ENCODE measurements around the gene DDX3X.
A peak's percentile ranks its signal among the peaks of the same experiment; 100 is the strongest.

Gene DDX3X

DNA sequence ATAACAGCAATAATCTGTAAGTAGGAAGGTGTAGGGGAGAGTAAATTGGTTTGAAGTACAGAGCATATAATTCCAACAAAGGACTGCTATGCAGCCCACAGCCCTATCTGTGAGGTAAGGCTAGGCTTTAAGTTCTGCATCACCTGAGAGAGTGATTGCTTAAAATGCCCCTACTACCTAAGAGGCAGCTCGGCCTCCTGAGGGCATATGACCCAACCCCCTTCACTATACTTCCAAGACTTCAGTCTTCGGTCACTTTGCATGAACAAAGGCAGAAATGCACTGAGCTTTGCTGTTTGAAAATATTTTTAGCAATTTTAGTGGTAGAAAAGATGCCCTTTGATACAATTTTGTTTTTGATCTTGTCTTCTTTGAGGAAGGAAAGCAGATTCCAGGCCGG, 4.9 kb upstream of the DDX3X start:
- Histone ChIP-seq H3K27me3 (no peaks in the 10 kb centered on the region), H3K36me3 (no peaks in the 10 kb centered on the region), H3K4me3 (ENCODE audit: low read depth in 1 of 2, low read length in 1 of 2) (no peak overlapping the region), H3K4me1 (ENCODE audit: control insufficient read depth in 1 of 2, insufficient read depth in 1 of 2, low read depth in 1 of 2, low read length in 1 of 2) (peaks cover 25 to 32% of the 10 kb centered on the region in 2 experiments), H3K27ac (no peak overlapping the region), H3K9me3 (no peaks in the 10 kb centered on the region)
- no peak for TF ChIP-seq CTCF (IDR thresholded peaks at IDR 0.05)

GRCh38 chrX:41332005-41332404, 2.0 kb upstream of the DDX3X start:
- TF ChIP-seq CTCF (IDR thresholded peaks at IDR 0.05): no peak
- Histone ChIP-seq H3K9me3 (no peaks in the 10 kb centered on the region), H3K27me3 (no peaks in the 10 kb centered on the region), H3K4me1 (ENCODE audit: control insufficient read depth in 1 of 2, insufficient read depth in 1 of 2, low read depth in 1 of 2, low read length in 1 of 2) (peaks cover 25 to 51% of the 10 kb centered on the region in 2 experiments), H3K36me3 (no peaks in the 10 kb centered on the region), H3K4me3 (ENCODE audit: low read depth in 1 of 2, low read length in 1 of 2) (peak overlapping the region; percentile 81 to 93), H3K27ac (peak overlapping the region; percentile 100)

DNA sequence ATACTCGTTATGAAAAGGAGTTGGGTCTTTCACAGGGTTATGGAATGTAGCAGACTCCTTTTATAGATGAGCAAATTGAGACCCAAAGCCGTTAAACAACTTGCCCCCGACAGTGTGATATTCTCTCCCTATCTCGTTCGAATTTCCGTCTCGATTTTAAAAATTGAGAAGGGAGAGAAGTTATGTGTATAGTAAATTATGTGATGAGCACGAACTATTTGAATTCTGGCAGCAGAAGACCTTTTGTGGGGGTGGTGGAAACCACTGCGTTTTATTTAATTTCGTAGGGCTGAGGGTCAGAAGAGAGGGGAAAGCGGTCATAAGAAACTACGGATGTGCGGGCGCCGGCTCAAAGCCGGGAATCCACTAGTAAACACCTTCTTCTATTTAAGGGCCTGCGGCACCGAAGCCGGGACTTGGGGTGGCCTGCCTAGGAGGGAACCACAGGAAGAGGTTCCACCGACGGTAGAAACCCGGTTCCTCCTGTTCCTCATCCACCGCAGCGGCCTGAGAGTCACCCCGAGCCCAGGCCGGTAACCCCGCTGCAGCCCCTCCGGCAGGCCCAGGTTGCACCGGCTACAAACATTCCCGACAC, 1.5 kb upstream of the DDX3X start:
- no peaks in the 10 kb centered on the region for H3K27me3 ChIP-seq
- H3K9me3 ChIP-seq: no peaks in the 10 kb centered on the region
- peaks cover 25 to 56% of the 10 kb centered on the region in 2 experiments for H3K4me1 ChIP-seq (ENCODE audit: control insufficient read depth in 1 of 2, insufficient read depth in 1 of 2, low read depth in 1 of 2, low read length in 1 of 2)
- H3K4me3 ChIP-seq (ENCODE audit: low read depth in 1 of 2, low read length in 1 of 2): peak overlapping the region; percentile 81 to 93
- H3K27ac ChIP-seq: peak overlapping the region; percentile 100
- peaks cover under 1% of the 10 kb centered on the region for H3K36me3 ChIP-seq
- no peak for TF ChIP-seq CTCF (IDR thresholded peaks at IDR 0.05)

DNA sequence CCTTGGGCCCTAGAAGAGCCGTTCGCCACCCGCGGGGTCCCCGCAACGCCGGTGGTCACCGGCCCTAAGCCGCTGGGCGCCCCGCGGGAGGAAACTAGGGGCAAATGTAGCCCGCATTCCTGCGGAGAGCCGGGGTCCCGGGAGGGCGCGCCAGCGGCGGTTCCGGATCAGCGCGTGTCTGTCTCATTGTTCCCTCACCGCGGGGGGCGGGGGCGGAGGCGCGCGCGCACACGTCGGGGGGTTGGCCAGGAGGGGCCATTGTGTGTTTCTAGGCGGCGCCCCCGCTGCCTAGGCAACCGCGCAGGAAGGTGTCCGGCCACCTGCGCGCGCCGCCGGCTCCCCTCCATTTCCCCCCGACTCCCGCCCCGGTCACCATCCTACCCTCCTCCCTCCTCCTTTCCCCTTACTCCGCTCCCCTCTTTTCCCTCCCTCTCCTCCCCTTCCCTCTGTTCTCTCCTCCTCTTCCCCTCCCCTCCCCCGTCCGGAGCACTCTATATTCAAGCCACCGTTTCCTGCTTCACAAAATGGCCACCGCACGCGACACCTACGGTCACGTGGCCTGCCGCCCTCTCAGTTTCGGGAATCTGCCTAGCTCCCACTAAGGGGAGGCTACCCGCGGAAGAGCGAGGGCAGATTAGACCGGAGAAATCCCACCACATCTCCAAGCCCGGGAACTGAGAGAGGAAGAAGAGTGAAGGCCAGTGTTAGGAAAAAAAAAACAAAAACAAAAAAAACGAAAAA, 789 bp upstream of the DDX3X start:
- H3K4me3 ChIP-seq (ENCODE audit: low read depth in 1 of 2, low read length in 1 of 2): peak overlapping the region; percentile 81 to 93
- H3K9me3 ChIP-seq: no peaks in the 10 kb centered on the region
- H3K27me3 ChIP-seq: no peaks in the 10 kb centered on the region
- H3K4me1 ChIP-seq (ENCODE audit: control insufficient read depth in 1 of 2, insufficient read depth in 1 of 2, low read depth in 1 of 2, low read length in 1 of 2): peaks cover 30 to 63% of the 10 kb centered on the region in 2 experiments
- no peak for TF ChIP-seq CTCF (IDR thresholded peaks at IDR 0.05)
- H3K27ac ChIP-seq: peak overlapping the region; percentile 100
- H3K36me3 ChIP-seq: peaks cover 7% of the 10 kb centered on the region

DNA sequence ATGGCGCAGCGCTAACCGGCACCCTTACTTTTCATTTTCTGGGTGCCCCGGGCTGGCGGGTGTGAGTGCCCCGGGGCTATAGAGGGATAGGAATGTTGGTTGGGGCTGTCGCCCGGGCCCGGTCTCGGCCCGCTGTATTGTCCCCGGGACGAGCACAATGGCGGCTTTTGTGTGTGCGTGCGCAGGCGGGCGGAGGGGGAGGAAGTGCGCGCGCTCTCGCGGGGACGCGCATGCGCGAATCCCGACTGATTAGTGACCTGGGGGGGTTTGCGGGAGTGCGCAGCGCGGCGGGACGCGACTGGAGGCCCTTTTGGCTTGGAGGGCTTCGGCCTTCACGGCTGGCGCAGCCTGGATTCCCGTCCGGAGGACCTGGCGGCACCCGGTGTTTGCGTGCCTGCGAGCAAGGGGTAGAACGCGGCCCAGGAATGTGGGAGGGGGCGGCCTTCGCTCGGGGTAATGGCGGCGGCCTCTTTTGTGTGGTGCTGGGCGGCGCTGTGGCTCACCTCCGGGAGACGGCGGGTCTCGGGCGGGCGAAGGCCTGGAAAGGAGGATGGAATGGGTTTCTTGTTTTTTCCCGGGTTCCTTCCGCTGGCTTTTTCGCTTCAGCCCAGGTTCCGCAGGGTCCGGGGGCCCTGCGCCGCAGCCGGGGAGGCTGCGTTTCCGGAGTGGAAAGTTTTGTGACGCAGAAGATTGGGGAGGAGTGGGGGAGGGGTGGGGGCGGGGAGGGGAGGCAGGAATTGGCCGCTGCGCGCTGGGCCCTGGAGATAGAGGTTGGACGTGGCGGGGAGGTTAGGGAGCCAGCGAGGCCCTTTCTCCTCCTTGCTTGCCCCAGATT, 618 bp downstream of the DDX3X start:
- peak overlapping the region; percentile 81 to 93 for H3K4me3 ChIP-seq (ENCODE audit: low read depth in 1 of 2, low read length in 1 of 2)
- H3K9me3 ChIP-seq: no peaks in the 10 kb centered on the region
- H3K27ac ChIP-seq: peak overlapping the region; percentile 100
- H3K4me1 ChIP-seq (ENCODE audit: control insufficient read depth in 1 of 2, insufficient read depth in 1 of 2, low read depth in 1 of 2, low read length in 1 of 2): peaks cover 44 to 76% of the 10 kb centered on the region in 2 experiments
- TF ChIP-seq CTCF (IDR thresholded peaks at IDR 0.05): no peak
- no peaks in the 10 kb centered on the region for H3K27me3 ChIP-seq
- peaks cover 14% of the 10 kb centered on the region for H3K36me3 ChIP-seq
